Astrocyte (in vitro differentiated cells and primary cell): ENCODE results near the gene NUP107.

ENCODE experiments used
- EZH2 ChIP-seq: IDR thresholded peaks from 2 replicates; pipeline ENCODE4 v1.6.1; 2012; ENCODE audit warnings: mild to moderate bottlenecking, low read length, inconsistent platforms; ENCODE audit not compliant: insufficient read depth
- TF ChIP-seq, protein P1 (sequence below): IDR thresholded peaks from 2 replicates; pipeline ENCODE4 v1.5.1; 2011; ENCODE audit warnings: low read depth, mild to moderate bottlenecking, inconsistent platforms, low read length, moderate library complexity; ENCODE audit not compliant: insufficient read depth

DNA sequence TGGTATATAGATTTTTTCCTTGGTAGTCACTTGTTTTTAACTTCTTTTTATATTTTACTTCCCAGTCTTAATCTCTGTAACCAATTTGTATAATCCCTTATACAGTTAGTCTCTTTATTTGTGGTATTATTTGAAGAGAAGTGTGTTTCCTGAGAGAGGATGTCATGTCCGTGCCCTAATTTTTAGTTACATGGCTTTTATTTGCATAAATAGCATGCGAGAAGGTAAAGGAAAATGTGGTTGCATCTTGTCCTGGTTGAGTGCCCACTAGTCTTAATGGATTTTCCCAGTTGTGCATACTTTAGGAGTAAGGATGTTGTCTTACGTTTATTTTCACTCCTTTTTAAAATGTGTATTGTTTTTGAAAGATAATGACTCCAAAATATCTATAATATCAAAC is 48.6 kb upstream of the NUP107 start:
- no peak for TF ChIP-seq EZH2
- TF ChIP-seq, protein P1, sequence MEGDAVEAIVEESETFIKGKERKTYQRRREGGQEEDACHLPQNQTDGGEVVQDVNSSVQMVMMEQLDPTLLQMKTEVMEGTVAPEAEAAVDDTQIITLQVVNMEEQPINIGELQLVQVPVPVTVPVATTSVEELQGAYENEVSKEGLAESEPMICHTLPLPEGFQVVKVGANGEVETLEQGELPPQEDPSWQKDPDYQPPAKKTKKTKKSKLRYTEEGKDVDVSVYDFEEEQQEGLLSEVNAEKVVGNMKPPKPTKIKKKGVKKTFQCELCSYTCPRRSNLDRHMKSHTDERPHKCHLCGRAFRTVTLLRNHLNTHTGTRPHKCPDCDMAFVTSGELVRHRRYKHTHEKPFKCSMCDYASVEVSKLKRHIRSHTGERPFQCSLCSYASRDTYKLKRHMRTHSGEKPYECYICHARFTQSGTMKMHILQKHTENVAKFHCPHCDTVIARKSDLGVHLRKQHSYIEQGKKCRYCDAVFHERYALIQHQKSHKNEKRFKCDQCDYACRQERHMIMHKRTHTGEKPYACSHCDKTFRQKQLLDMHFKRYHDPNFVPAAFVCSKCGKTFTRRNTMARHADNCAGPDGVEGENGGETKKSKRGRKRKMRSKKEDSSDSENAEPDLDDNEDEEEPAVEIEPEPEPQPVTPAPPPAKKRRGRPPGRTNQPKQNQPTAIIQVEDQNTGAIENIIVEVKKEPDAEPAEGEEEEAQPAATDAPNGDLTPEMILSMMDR, result no peak
